AG09309 (cell line): ENCODE data around the gene FAM43A.

ENCODE experiments used
- DNase-seq: peaks from one replicate; pipeline ENCODE4 v3.0.0-alpha.2; 2010; ENCODE audit warnings: low read depth
- H3K4me3 ChIP-seq: 2 replicates; pipeline ENCODE4 v1.5.1; 2011; ENCODE audit warnings: mild to moderate bottlenecking, low read depth, low read length, moderate library complexity; ENCODE audit not compliant: control insufficient read depth
- CTCF ChIP-seq: IDR thresholded peaks from 2 replicates; pipeline ENCODE4 v1.5.1; 2011; ENCODE audit warnings: mild to moderate bottlenecking, low read depth, low read length, inconsistent platforms; ENCODE audit not compliant: insufficient read depth, control insufficient read depth; ENCODE audit errors: missing control alignments

Gene FAM43A

GRCh38 chr3:194647747-194648146 lies 37.9 kb upstream of the FAM43A start:
- DNase-seq = no peak
- H3K4me3 ChIP-seq = no peak overlapping the region
- TF ChIP-seq CTCF = no peak

- TF ChIP-seq CTCF = no peak
- DNase-seq = no peak
- H3K4me3 ChIP-seq = no peak overlapping the region
Observed at GRCh38 chr3:194654443-194654842, 31.2 kb upstream of the FAM43A start.

- no peak for DNase-seq
- H3K4me3 ChIP-seq = no peak overlapping the region
- no peak for TF ChIP-seq CTCF
Observed at GRCh38 chr3:194657439-194657838, 28.2 kb upstream of the FAM43A start.

GRCh38 chr3:194658477-194659242 lies 27.0 kb upstream of the FAM43A start:
- H3K4me3 ChIP-seq = no peak overlapping the region
- no peak for TF ChIP-seq CTCF
- DNase-seq = no peak

- no peak for TF ChIP-seq CTCF
- H3K4me3 ChIP-seq = no peak overlapping the region
- DNase-seq = no peak
Observed at GRCh38 chr3:194659778-194660177, 25.9 kb upstream of the FAM43A start.

- no peak overlapping the region for H3K4me3 ChIP-seq
- TF ChIP-seq CTCF = no peak
- no peak for DNase-seq
Observed at GRCh38 chr3:194661374-194661773, 24.3 kb upstream of the FAM43A start.
